Lung (tissue), 12 donors: ENCODE data around the gene PCDHGA1. TPM values are rescaled to one million over a fixed set of nuclear protein-coding genes. Genes with fewer than 3 reads are reported as not detected.

Source experiments
- ATAC-seq: fragments of 200-7000 bp; cut with Tn5 transposase; one replicate; pipeline ENCODE4 v1.9.1; 2020; ENCODE audit warnings: moderate number of reproducible peaks; ENCODE audit not compliant: insufficient read depth, low FRiP score
- DNase-seq, 3 donors: peaks; one replicate each; pipeline ENCODE4 v3.0.0-alpha.2; 2013 to 2017
- H3K27ac ChIP-seq, 2 donors: one replicate each; pipeline ENCODE4 v1.5.1; 2013; ENCODE audit warnings: mild to moderate bottlenecking in 2 of 2, moderate library complexity in 2 of 2, control low read depth in 1 of 2, inconsistent platforms in 1 of 2, low read depth in 1 of 2, low read length in 1 of 2
- H3K27me3 ChIP-seq, 3 donors: one replicate each; pipeline ENCODE4 v1.5.1; 2013; ENCODE audit warnings: low read length in 2 of 3; ENCODE audit not compliant: control insufficient read depth in 3 of 3, insufficient read depth in 3 of 3
- H3K36me3 ChIP-seq, 4 donors: one replicate each; pipeline ENCODE4 v1.5.1; 2013; ENCODE audit warnings: low read length in 4 of 4, mild to moderate bottlenecking in 1 of 4, moderate library complexity in 1 of 4; ENCODE audit not compliant: control insufficient read depth in 4 of 4, insufficient read depth in 4 of 4
- H3K4me1 ChIP-seq, 5 donors: one replicate each; pipeline ENCODE4 v1.5.1; 2013; ENCODE audit warnings: low read length in 5 of 5, mild to moderate bottlenecking in 2 of 5, moderate library complexity in 1 of 5; ENCODE audit not compliant: control insufficient read depth in 5 of 5, insufficient read depth in 5 of 5
- H3K4me3 ChIP-seq: one replicate; pipeline ENCODE4 v1.5.1; 2013; ENCODE audit warnings: mild to moderate bottlenecking, control low read depth, moderate library complexity
- H3K9ac ChIP-seq, 2 donors: one replicate each; pipeline ENCODE4 v1.5.1; 2013; ENCODE audit warnings: low read length in 2 of 2, control low read depth in 1 of 2; ENCODE audit not compliant: insufficient read depth in 1 of 2
- H3K9me3 ChIP-seq, 4 donors: one replicate each; pipeline ENCODE4 v1.5.1; 2013; ENCODE audit warnings: low read length in 3 of 4, mild to moderate bottlenecking in 1 of 4, moderate library complexity in 1 of 4; ENCODE audit not compliant: control insufficient read depth in 4 of 4, insufficient read depth in 3 of 4
- CTCF ChIP-seq: IDR thresholded peaks from 2 replicates; pipeline ENCODE4 v1.5.1; 2012; ENCODE audit warnings: mild to moderate bottlenecking; ENCODE audit errors: control extremely low read depth, extremely low read depth
- WGBS, 2 donors: extraction: QIAGEN DNeasy Blood & Tissue Kit; methylation state at CpG; one replicate each; pipeline ENCODE4 v1.1.7; 2013; 5-methylcytosine and 5-hydroxymethylcytosine counted together
- polyA plus RNA-seq, 2 donors: library from polyadenylated mRNA; stranded (reverse); fragments of 200-250 nt; gene quantifications; one replicate each; pipeline ENCODE4 v1.2.1, GENCODE V29; 2013
- total RNA-seq, 2 donors: library from RNA; depleted of rRNA in 1 of 2; stranded (reverse); fragments of >200 nt in 1 of 2; gene quantifications; one replicate each; pipeline ENCODE4 v1.2.1, GENCODE V29; 2014 to 2021
- donor health status: control.
- donor health status: control.
- donor health status: Bipolar disorder and iron deficiency.
- donor health status: healthy.
- donor health status: DM: yes; HTN: yes; CAD: no.

Gene PCDHGA1
- total and polyA plus RNA-seq, 4 donors: 0.15 to 0.71 (median 0.36) TPM

- peaks cover 1 to 27% (median 11%) of the 10 kb centered on the region in 5 donors for H3K4me1 ChIP-seq
- no peaks in the 10 kb centered on the region for H3K27me3 ChIP-seq
- WGBS, 2 donors: 93 to 95% methylated on average over 4 of the region's 4 CpGs
- no peak overlapping the region for H3K4me3 ChIP-seq
- peak overlapping the region in 1 of 2 donors; percentile 24 for H3K27ac ChIP-seq
- DNase-seq (no peak), ATAC-seq (no peak)
- peaks cover 0 to 21% (median 12%) of the 10 kb centered on the region in 4 donors for H3K36me3 ChIP-seq
- no peak overlapping the region for H3K9ac ChIP-seq
- H3K9me3 ChIP-seq: no peaks in the 10 kb centered on the region
- no peak for TF ChIP-seq CTCF
These were observed 173.9 kb downstream of the PCDHGA1 start for GRCh38 chr5:141504216-141504615.

- 89 to 95% methylated on average over 8 of the region's 8 CpGs for WGBS, 2 donors
- H3K27me3 ChIP-seq: no peaks in the 10 kb centered on the region
- peaks cover 3 to 36% (median 11%) of the 10 kb centered on the region in 5 donors for H3K4me1 ChIP-seq
- H3K9me3 ChIP-seq: no peaks in the 10 kb centered on the region
- TF ChIP-seq CTCF: no peak
- H3K27ac ChIP-seq: peak overlapping the region in 1 of 2 donors; percentile 50
- H3K36me3 ChIP-seq: peaks cover 0 to 34% (median 21%) of the 10 kb centered on the region in 4 donors
- DNase-seq: no peak
- no peak overlapping the region for H3K9ac ChIP-seq
- no peak overlapping the region for H3K4me3 ChIP-seq
- ATAC-seq: no peak
These were observed 176.3 kb downstream of the PCDHGA1 start for GRCh38 chr5:141506381-141507155.

- H3K36me3 ChIP-seq: peaks cover 0 to 41% (median 24%) of the 10 kb centered on the region in 4 donors
- TF ChIP-seq CTCF: no peak
- peak overlapping the region; percentile 75 to 88 for H3K27ac ChIP-seq
- ATAC-seq (peak; percentile 22), DNase-seq (peak; percentile 75 to 90 (median 84))
- 65 to 68% methylated on average over 11 of the region's 11 CpGs for WGBS, 2 donors
- peaks cover 3 to 40% (median 13%) of the 10 kb centered on the region in 5 donors for H3K4me1 ChIP-seq
- H3K9me3 ChIP-seq: no peaks in the 10 kb centered on the region
- H3K27me3 ChIP-seq: no peaks in the 10 kb centered on the region
- H3K9ac ChIP-seq: peak overlapping the region in 1 of 2 donors; percentile 24
- no peak overlapping the region for H3K4me3 ChIP-seq
These were observed 177.2 kb downstream of the PCDHGA1 start for GRCh38 chr5:141507387-141508091.
